ENCODE measurements around the gene FRMD4A. TPM values are rescaled to one million over a fixed set of nuclear protein-coding genes. Genes with fewer than 3 reads are reported as not detected.
"Not testable (repeated sequence)": the region's sequence is repeated elsewhere in the genome, so short reads cannot be mapped to it uniquely, and the experiment has no call there.

Gene FRMD4A
- total RNA-seq, 2 donors from 2014 or later, result 55.9 to 81.0 TPM

DNA sequence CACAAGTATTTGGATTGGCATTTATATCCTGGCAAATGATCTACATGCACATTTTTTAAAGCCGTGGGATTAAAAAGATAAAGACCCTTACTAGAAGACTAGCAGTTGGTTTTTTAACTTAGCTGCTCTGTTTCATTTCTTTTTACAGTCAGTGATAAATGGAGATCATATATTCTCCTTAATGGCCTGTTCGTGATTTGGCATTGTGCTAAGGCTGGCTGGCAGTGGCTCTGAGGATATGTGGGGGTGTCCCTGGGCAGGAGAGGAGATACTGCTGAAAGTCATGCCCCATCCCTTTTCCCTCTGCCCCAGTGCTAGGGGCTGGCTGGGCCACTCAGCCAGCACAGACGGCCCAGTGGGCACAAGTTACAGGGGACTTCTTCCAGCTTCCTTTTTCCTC, 402.3 kb downstream of the FRMD4A start:
- ATAC-seq (ENCODE audit: insufficient number of reproducible peaks, low FRiP score, low read depth) (no peak), DNase-seq (ENCODE audit: low spot score) (no peak)
- H3K4me3 ChIP-seq, result no peak overlapping the region
- no peaks in the 10 kb centered on the region for H3K36me3 ChIP-seq
- H3K27me3 ChIP-seq (replicated peaks; ENCODE audit: insufficient read depth), result no peaks in the 10 kb centered on the region
- no peak overlapping the region for H3K27ac ChIP-seq
- peaks cover 0 to 25% of the 10 kb centered on the region in 2 donors for H3K4me1 ChIP-seq (ENCODE audit: control insufficient read depth in 1 of 2, low read depth in 2 of 2)
- TF ChIP-seq, protein P1, sequence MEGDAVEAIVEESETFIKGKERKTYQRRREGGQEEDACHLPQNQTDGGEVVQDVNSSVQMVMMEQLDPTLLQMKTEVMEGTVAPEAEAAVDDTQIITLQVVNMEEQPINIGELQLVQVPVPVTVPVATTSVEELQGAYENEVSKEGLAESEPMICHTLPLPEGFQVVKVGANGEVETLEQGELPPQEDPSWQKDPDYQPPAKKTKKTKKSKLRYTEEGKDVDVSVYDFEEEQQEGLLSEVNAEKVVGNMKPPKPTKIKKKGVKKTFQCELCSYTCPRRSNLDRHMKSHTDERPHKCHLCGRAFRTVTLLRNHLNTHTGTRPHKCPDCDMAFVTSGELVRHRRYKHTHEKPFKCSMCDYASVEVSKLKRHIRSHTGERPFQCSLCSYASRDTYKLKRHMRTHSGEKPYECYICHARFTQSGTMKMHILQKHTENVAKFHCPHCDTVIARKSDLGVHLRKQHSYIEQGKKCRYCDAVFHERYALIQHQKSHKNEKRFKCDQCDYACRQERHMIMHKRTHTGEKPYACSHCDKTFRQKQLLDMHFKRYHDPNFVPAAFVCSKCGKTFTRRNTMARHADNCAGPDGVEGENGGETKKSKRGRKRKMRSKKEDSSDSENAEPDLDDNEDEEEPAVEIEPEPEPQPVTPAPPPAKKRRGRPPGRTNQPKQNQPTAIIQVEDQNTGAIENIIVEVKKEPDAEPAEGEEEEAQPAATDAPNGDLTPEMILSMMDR (IDR thresholded peaks at IDR 0.05), result no peak
- no peaks in the 10 kb centered on the region for H3K9me3 ChIP-seq

GRCh38 chr10:13925971-13926780, 404.5 kb downstream of the FRMD4A start:
- Histone ChIP-seq H3K27me3 (replicated peaks; ENCODE audit: insufficient read depth) (no peaks in the 10 kb centered on the region), H3K9me3 (no peaks in the 10 kb centered on the region), H3K36me3 (no peaks in the 10 kb centered on the region), H3K27ac (no peak overlapping the region), H3K4me3 (no peak overlapping the region), H3K4me1 (ENCODE audit: control insufficient read depth in 1 of 2, low read depth in 2 of 2) (peaks cover 0 to 29% of the 10 kb centered on the region in 2 donors)
- TF ChIP-seq, protein P1 (IDR thresholded peaks at IDR 0.05), result no peak
- no peak for ATAC-seq (ENCODE audit: insufficient number of reproducible peaks, low FRiP score, low read depth)
- no peak for DNase-seq (ENCODE audit: low spot score)

- no peak overlapping the region for H3K4me3 ChIP-seq
- H3K4me1 ChIP-seq (ENCODE audit: control insufficient read depth in 1 of 2, low read depth in 2 of 2), result peaks cover 0 to 43% of the 10 kb centered on the region in 2 donors
- DNase-seq (ENCODE audit: low spot score) (no peak), ATAC-seq (ENCODE audit: insufficient number of reproducible peaks, low FRiP score, low read depth) (peak; percentile 67)
- no peaks in the 10 kb centered on the region for H3K27me3 ChIP-seq (replicated peaks; ENCODE audit: insufficient read depth)
- H3K36me3 ChIP-seq, result no peaks in the 10 kb centered on the region
- TF ChIP-seq, protein P1 (IDR thresholded peaks at IDR 0.05), result no peak
- no peaks in the 10 kb centered on the region for H3K9me3 ChIP-seq
- H3K27ac ChIP-seq, result peak overlapping the region; percentile 75 to 76
Observed at GRCh38 chr10:13924040-13924725, 406.5 kb downstream of the FRMD4A start.

DNA sequence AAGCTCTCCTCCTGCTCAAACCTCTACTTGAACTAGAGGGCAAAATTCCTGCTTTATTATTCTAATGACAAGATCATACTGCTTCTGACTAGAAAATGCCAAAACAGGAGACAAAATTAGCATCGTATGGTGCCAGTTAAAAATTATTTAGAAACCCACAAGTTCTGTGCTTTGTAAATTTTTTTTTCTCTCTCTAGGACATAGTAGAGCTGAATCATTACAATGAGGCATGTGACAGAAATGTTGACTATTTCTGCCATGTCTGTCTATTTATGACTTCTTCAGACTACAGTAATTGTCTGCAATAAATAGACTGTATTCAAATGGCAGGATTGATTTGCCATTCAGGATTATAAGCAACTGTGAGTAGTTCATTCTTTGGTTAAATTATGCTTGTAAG, 408.1 kb downstream of the FRMD4A start:
- H3K4me1 ChIP-seq (ENCODE audit: control insufficient read depth in 1 of 2, low read depth in 2 of 2), result peaks cover 0 to 35% of the 10 kb centered on the region in 2 donors
- ATAC-seq (ENCODE audit: insufficient number of reproducible peaks, low FRiP score, low read depth), result no peak

GRCh38 chr10:13921941-13922340, 408.8 kb downstream of the FRMD4A start:
- H3K36me3 ChIP-seq, result no peaks in the 10 kb centered on the region
- ATAC-seq (ENCODE audit: insufficient number of reproducible peaks, low FRiP score, low read depth) (no peak), DNase-seq (ENCODE audit: low spot score) (no peak)
- H3K4me1 ChIP-seq (ENCODE audit: control insufficient read depth in 1 of 2, low read depth in 2 of 2), result peaks cover 0 to 35% of the 10 kb centered on the region in 2 donors
- TF ChIP-seq, protein P1 (IDR thresholded peaks at IDR 0.05), result no peak
- no peak overlapping the region for H3K27ac ChIP-seq
- no peaks in the 10 kb centered on the region for H3K27me3 ChIP-seq (replicated peaks; ENCODE audit: insufficient read depth)
- no peaks in the 10 kb centered on the region for H3K9me3 ChIP-seq
- H3K4me3 ChIP-seq, result no peak overlapping the region

More for the DNA sequence above, 408.1 kb downstream of the FRMD4A start:
- DNase-seq (ENCODE audit: low spot score), result no peak
- Histone ChIP-seq H3K36me3 (no peaks in the 10 kb centered on the region), H3K27me3 (replicated peaks; ENCODE audit: insufficient read depth) (no peaks in the 10 kb centered on the region), H3K9me3 (no peaks in the 10 kb centered on the region), H3K4me3 (no peak overlapping the region), H3K27ac (no peak overlapping the region)
- TF ChIP-seq, protein P1 (IDR thresholded peaks at IDR 0.05), result no peak

DNA sequence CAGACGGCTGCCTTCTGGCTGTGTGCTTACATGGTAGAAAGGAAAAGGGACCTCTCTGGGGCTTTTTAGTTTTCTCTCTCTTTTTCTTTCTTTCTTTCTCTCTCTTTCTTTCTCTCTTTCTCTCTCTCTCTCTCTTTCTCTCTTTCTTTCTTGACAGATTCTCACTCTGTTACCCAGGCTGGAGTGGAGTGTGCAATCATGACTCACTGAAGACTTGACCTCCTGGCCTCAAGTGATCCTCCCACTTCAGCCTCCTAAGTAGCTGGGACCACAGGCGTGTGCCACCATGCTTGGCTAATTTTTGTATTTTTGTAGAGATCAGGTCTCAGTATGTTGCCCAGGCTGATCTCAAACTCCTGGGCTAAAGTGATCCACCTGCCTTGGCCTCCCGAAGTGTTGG, 409.6 kb downstream of the FRMD4A start:
- not testable (repeated sequence) for H3K27me3 ChIP-seq (replicated peaks; ENCODE audit: insufficient read depth); ATAC-seq (ENCODE audit: insufficient number of reproducible peaks, low FRiP score, low read depth)

More for the DNA sequence above, 409.6 kb downstream of the FRMD4A start:
- H3K27ac ChIP-seq; DNase-seq (ENCODE audit: low spot score); H3K4me3 ChIP-seq; H3K9me3 ChIP-seq; H3K36me3 ChIP-seq: not testable (repeated sequence)
- peaks cover 0 to 31% of the 10 kb centered on the region in 2 donors for H3K4me1 ChIP-seq (ENCODE audit: control insufficient read depth in 1 of 2, low read depth in 2 of 2)
